GM12892 (cell line): ENCODE measurements around the gene YBX2.

Experiments
- POLR2A ChIP-seq: IDR thresholded peaks from 2 replicates; pipeline ENCODE4 v1.6.1; 2011; ENCODE audit warnings: low read depth, low read length, control low read depth
- POLR2AphosphoS5 ChIP-seq: IDR thresholded peaks from 2 replicates; pipeline ENCODE4 v1.6.1; 2011; ENCODE audit warnings: low read depth, low read length, control low read depth

DNA sequence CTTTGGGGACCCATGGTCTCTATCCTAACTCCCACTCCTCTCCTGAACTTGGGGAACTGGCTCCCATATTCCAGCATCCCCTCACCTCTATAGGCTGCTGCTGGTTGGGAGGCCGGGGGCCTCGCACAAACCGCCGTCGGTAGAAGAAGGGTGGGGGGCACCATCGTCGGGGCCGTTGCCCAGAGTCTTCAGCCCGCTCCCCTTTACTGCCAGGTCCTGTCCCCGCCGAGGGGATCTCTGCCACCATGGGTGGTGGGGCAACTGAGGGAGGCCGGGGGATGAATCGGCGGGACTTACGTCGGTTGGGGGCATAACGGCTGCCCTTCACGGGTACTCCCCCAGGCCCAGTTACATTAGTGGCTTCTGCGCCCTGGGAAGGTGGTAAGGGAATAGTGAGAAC lies 4.3 kb downstream of the YBX2 start:
- TF ChIP-seq POLR2A (no peak), POLR2AphosphoS5 (no peak)
